Measurements from ENCODE around the gene FSD2. TPM values are rescaled to one million over a fixed set of nuclear protein-coding genes. Genes with fewer than 3 reads are reported as not detected.

Gene FSD2
- total RNA-seq, 1 experiment from 2014 or later: not detected

DNA sequence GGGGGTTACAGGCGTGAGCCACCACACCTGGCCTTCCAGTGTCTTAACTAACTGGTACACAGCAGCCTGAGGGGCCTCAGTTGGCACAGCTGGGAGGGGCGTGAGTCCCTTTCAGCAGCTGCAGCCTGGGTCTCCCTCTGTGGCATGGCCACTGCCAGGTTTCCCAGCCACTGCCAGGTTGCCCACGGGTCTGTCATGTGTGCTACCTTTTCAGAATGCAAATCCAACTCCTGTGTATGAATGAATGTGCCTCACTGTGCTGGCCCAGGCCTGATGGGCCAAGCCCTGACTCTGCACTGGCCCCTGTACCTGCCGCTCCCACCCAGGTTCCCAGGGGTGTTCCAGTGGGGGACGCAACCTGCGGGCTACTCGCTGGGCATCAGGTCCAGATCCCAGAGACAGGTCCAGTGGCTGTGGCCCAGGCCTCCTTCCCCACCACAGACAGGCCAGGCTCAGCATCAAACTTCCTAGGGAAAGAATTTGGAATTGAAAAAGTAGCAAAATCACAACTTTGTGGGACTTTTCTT is 29.6 kb upstream of the FSD2 start:
- ChIA-PET POLR2A (ENCODE audit: unreplicated experiment) (no interaction called here), CTCF (no interaction called here)
- TF ChIP-seq EZH2phosphoT487 (IDR thresholded peaks at IDR 0.05; ENCODE audit: borderline replicate concordance, low read length): no peak
- no peak for TF ChIP-seq EZH2 (IDR thresholded peaks at IDR 0.05; ENCODE audit: low read length, unreplicated experiment)
- TF ChIP-seq, protein P1, sequence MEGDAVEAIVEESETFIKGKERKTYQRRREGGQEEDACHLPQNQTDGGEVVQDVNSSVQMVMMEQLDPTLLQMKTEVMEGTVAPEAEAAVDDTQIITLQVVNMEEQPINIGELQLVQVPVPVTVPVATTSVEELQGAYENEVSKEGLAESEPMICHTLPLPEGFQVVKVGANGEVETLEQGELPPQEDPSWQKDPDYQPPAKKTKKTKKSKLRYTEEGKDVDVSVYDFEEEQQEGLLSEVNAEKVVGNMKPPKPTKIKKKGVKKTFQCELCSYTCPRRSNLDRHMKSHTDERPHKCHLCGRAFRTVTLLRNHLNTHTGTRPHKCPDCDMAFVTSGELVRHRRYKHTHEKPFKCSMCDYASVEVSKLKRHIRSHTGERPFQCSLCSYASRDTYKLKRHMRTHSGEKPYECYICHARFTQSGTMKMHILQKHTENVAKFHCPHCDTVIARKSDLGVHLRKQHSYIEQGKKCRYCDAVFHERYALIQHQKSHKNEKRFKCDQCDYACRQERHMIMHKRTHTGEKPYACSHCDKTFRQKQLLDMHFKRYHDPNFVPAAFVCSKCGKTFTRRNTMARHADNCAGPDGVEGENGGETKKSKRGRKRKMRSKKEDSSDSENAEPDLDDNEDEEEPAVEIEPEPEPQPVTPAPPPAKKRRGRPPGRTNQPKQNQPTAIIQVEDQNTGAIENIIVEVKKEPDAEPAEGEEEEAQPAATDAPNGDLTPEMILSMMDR (conservative IDR thresholded peaks at IDR 0.05; ENCODE audit: low read depth, low read length): no peak

DNA sequence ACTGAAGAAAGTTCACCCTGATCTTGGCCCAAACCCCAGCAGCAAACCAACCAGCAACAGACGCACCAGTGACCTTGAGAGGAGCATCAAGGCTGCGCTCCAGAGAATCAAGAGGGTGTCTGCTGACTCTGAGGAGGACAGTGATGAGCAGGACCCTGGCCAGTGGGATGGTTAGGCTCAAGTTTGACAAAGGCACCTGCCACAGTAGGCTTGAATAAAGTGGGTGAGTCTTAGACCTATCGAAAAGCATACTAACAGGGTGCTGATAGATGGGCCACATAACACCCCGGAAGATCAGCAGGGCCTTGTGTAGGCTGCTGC is 27.5 kb upstream of the FSD2 start:
- TF ChIP-seq, protein P1 (conservative IDR thresholded peaks at IDR 0.05; ENCODE audit: low read depth, low read length): no peak
- TF ChIP-seq EZH2phosphoT487 (IDR thresholded peaks at IDR 0.05; ENCODE audit: borderline replicate concordance, low read length): no peak
- no peak for TF ChIP-seq EZH2 (IDR thresholded peaks at IDR 0.05; ENCODE audit: low read length, unreplicated experiment)
- ChIA-PET CTCF (no interaction called here), POLR2A (ENCODE audit: unreplicated experiment) (no interaction called here)
- peaks cover 8% of the 10 kb centered on the region for H3F3A ChIP-seq (ENCODE audit: low read length, unreplicated experiment)
- no peaks in the 10 kb centered on the region for H4K20me1 ChIP-seq (ENCODE audit: low read length)
- peak overlapping the region; percentile 87 for H3K27ac ChIP-seq (ENCODE audit: low read length)
- no peaks in the 10 kb centered on the region for H3K9me2 ChIP-seq (replicated peaks; ENCODE audit: low read length)
- peaks cover 52% of the 10 kb centered on the region for H3K36me3 ChIP-seq (ENCODE audit: low read depth, low read length)
- BruUV-seq (replicated peaks): no TSS peak
- peak overlapping the region; percentile 41; the same call in 1 of the 2 replicates for H3K4me3 ChIP-seq (ENCODE audit: low read length)
- H3K4me2 ChIP-seq (ENCODE audit: low read length): peak overlapping the region; percentile 78
- H3K27me3 ChIP-seq (ENCODE audit: low read length): no peaks in the 10 kb centered on the region
- DNase-seq (no peak), ATAC-seq (no peak)
- H3K4me1 ChIP-seq (ENCODE audit: insufficient read depth, low read length): peaks cover 22% of the 10 kb centered on the region
- H3K9me3 ChIP-seq (ENCODE audit: low read length): no peaks in the 10 kb centered on the region
- intact Hi-C loops (cut with micrococcal nuclease): loop anchor here (2.0 kb wide), 1 partner anchor 83 kb away; no protein-coding TSS in a partner anchor
- H2AFZ ChIP-seq (ENCODE audit: low read length): no peak overlapping the region
- H3K9ac ChIP-seq (ENCODE audit: low read length): peak overlapping the region; percentile 36; the same call in 1 of the 2 replicates
- no peaks in the 10 kb centered on the region for H3K79me2 ChIP-seq (ENCODE audit: low read length)

More for the DNA sequence above, 29.6 kb upstream of the FSD2 start:
- ATAC-seq (no peak), DNase-seq (no peak)
- Histone ChIP-seq H3K4me2 (ENCODE audit: low read length) (no peak overlapping the region), H4K20me1 (ENCODE audit: low read length) (no peaks in the 10 kb centered on the region), H3K9me3 (ENCODE audit: low read length) (no peaks in the 10 kb centered on the region), H3K27ac (ENCODE audit: low read length) (no peak overlapping the region), H3F3A (ENCODE audit: low read length, unreplicated experiment) (peaks cover 8% of the 10 kb centered on the region), H3K36me3 (ENCODE audit: low read depth, low read length) (peaks cover 43% of the 10 kb centered on the region), H2AFZ (ENCODE audit: low read length) (no peak overlapping the region), H3K4me1 (ENCODE audit: insufficient read depth, low read length) (peaks cover 22% of the 10 kb centered on the region), H3K9me2 (replicated peaks; ENCODE audit: low read length) (no peaks in the 10 kb centered on the region), H3K4me3 (ENCODE audit: low read length) (no peak overlapping the region), H3K79me2 (ENCODE audit: low read length) (no peaks in the 10 kb centered on the region), H3K27me3 (ENCODE audit: low read length) (no peaks in the 10 kb centered on the region), H3K9ac (ENCODE audit: low read length) (no peak overlapping the region)
- BruUV-seq (replicated peaks): no TSS peak
- intact Hi-C loops (cut with micrococcal nuclease): no loop called here

All from PC-3 (cell line).